ENCODE data around the gene GJC1. TPM values are rescaled to one million over a fixed set of nuclear protein-coding genes. Genes with fewer than 3 reads are reported as not detected.

Gene GJC1
- polyA plus RNA-seq, 1 of the 3 experiments (the other 2 are of a cell fraction), result 15.2 TPM

DNA sequence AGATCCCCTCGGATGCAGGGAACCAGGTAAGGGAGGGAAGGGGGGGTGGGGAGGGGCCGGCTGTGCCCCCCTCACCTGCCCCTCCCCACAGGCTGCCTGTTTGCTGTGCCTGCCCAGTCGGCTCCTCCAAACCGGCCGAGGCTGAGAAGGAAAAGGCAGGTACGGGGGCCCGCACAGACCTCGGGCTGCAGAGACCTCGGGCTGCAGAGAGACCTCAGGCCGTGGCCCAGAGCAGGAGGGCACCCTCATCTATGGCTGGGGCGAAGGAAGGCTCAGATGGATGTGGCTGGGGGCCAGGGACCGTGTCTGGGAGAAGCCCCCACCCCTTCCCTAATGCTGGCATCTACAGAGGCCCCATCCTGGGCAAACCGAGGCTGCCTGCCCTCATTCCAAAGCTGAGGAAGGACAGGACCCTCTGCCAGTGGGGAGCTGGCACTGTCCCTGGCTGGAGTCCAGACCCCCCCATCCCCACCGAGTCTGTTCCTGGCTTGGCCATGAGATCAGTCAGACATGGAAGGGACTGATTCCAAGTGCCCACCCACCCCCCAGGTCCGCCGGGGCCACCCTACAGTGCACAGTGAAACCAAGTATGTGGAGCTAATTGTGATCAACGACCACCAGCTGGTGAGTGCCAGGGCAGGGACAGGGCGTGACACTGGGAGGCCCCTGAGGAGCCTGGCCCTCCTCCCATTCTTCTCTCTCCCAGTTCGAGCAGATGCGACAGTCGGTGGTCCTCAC lies 57.6 kb downstream of the GJC1 start (continued):
- TF ChIP-seq, protein P1, sequence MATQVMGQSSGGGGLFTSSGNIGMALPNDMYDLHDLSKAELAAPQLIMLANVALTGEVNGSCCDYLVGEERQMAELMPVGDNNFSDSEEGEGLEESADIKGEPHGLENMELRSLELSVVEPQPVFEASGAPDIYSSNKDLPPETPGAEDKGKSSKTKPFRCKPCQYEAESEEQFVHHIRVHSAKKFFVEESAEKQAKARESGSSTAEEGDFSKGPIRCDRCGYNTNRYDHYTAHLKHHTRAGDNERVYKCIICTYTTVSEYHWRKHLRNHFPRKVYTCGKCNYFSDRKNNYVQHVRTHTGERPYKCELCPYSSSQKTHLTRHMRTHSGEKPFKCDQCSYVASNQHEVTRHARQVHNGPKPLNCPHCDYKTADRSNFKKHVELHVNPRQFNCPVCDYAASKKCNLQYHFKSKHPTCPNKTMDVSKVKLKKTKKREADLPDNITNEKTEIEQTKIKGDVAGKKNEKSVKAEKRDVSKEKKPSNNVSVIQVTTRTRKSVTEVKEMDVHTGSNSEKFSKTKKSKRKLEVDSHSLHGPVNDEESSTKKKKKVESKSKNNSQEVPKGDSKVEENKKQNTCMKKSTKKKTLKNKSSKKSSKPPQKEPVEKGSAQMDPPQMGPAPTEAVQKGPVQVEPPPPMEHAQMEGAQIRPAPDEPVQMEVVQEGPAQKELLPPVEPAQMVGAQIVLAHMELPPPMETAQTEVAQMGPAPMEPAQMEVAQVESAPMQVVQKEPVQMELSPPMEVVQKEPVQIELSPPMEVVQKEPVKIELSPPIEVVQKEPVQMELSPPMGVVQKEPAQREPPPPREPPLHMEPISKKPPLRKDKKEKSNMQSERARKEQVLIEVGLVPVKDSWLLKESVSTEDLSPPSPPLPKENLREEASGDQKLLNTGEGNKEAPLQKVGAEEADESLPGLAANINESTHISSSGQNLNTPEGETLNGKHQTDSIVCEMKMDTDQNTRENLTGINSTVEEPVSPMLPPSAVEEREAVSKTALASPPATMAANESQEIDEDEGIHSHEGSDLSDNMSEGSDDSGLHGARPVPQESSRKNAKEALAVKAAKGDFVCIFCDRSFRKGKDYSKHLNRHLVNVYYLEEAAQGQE (IDR thresholded peaks at IDR 0.05; ENCODE audit: low read depth, low read length), result no peak
- TF ChIP-seq NRF1 (IDR thresholded peaks at IDR 0.05; ENCODE audit: low read depth, low read length) (no peak), ELF1 (IDR thresholded peaks at IDR 0.05) (no peak), FOXJ3 (CRISPR knock-in tag; IDR thresholded peaks at IDR 0.05) (no peak)
- TF ChIP-seq, protein P2, sequence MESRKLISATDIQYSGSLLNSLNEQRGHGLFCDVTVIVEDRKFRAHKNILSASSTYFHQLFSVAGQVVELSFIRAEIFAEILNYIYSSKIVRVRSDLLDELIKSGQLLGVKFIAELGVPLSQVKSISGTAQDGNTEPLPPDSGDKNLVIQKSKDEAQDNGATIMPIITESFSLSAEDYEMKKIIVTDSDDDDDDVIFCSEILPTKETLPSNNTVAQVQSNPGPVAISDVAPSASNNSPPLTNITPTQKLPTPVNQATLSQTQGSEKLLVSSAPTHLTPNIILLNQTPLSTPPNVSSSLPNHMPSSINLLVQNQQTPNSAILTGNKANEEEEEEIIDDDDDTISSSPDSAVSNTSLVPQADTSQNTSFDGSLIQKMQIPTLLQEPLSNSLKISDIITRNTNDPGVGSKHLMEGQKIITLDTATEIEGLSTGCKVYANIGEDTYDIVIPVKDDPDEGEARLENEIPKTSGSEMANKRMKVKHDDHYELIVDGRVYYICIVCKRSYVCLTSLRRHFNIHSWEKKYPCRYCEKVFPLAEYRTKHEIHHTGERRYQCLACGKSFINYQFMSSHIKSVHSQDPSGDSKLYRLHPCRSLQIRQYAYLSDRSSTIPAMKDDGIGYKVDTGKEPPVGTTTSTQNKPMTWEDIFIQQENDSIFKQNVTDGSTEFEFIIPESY (IDR thresholded peaks at IDR 0.05; ENCODE audit: borderline replicate concordance, low read depth), result no peak

DNA sequence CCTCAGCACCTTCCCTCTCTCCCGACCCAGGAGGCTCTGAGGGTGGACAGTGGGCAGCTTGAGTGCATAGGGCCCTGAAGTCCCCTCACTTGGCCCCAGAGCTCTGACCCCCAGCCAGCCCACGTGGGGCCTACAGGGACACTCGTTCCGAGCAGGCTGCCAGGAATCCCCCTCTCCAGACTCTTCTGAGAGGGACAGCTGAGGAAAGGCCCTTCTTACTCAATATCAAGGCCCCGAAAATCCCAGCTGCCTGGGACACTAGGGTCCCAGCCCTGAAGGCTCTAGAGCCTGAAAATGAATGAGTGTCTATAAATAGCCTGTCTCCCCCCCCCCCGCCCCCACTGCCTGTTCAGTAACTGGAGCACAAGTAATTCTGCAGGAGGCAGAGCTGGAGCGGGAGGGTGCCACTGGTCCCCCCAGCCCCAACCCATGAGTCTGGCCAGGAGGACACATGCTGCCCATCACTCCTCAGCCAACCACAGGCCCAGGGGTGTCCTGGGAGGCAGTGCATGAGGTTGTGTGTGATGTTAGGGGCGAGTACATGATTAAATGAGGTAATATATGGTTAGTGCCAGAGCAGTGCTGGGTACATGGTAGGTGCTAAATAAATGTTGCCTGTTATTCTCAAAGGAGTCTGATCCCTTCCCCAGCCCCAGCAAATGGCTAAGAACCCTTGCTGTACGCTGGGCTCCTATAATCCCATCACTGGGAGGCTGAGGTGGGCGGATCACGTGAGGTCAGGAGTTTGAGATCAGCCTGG lies 59.7 kb downstream of the GJC1 start:
- Histone ChIP-seq H3K36me3 (replicated peaks in 1 of 2; ENCODE audit: control insufficient read depth in 1 of 2, insufficient read depth in 2 of 2, low read length in 1 of 2) (no peaks in the 10 kb centered on the region), H3K9me3 (no peaks in the 10 kb centered on the region), H3K4me1 (ENCODE audit: control insufficient read depth in 1 of 2, insufficient read depth in 2 of 2, low read depth in 1 of 2, low read length in 1 of 2) (peaks cover 0 to 24% of the 10 kb centered on the region in 2 experiments; a peak in 1 of 4 replicates), H3K4me3 (ENCODE audit: low read depth in 2 of 2, low read length in 1 of 2) (no peak overlapping the region), H3K4me2 (no peak overlapping the region), H3K9ac (no peak overlapping the region), H3K27ac (ENCODE audit: low read depth in 2 of 2, low read length in 1 of 2) (no peak overlapping the region), H2AFZ (ENCODE audit: low read depth) (no peak overlapping the region), H3K79me2 (ENCODE audit: insufficient read depth) (no peaks in the 10 kb centered on the region), H4K20me1 (ENCODE audit: insufficient read depth) (no peaks in the 10 kb centered on the region), H3K9me2 (no peaks in the 10 kb centered on the region), H3K27me3 (ENCODE audit: insufficient read depth) (no peaks in the 10 kb centered on the region), H3F3A (replicated peaks; ENCODE audit: insufficient read depth) (no peaks in the 10 kb centered on the region)
- DNase-seq, result no peak
- CTCF ChIA-PET, result interaction anchor here (2.1 to 17.7 kb wide), 5 partner anchors 8 to 108 kb away, joined by 8 to 420 read pairs (median 11); partner anchors contain the start of gene ADAM11
- WGBS (ENCODE audit: low lambda C conversion rate), result 84% methylated on average over 9 of the region's 11 CpGs
- POLR2A ChIA-PET, result no interaction called here
- TF ChIP-seq JUND (IDR thresholded peaks at IDR 0.05) (no peak), CHD2 (IDR thresholded peaks at IDR 0.05; ENCODE audit: low read length, partially characterized antibody) (no peak), POLR2AphosphoS5 (IDR thresholded peaks at IDR 0.05; ENCODE audit: low read depth, low read length) (no peak), EP300 (IDR thresholded peaks at IDR 0.05; ENCODE audit: borderline replicate concordance in 1 of 2, low read depth in 1 of 2, low read length in 1 of 2) (no peak), TCF12 (IDR thresholded peaks at IDR 0.05) (no peak), TAF1 (IDR thresholded peaks at IDR 0.05; ENCODE audit: borderline replicate concordance, low read depth, low read length) (no peak), FOXM1 (IDR thresholded peaks at IDR 0.05; ENCODE audit: low read depth) (no peak), RFX5 (IDR thresholded peaks at IDR 0.05; ENCODE audit: low read length) (no peak)
- TF ChIP-seq, protein P2 (IDR thresholded peaks at IDR 0.05; ENCODE audit: borderline replicate concordance, low read depth), result no peak
- TF ChIP-seq, protein P3, sequence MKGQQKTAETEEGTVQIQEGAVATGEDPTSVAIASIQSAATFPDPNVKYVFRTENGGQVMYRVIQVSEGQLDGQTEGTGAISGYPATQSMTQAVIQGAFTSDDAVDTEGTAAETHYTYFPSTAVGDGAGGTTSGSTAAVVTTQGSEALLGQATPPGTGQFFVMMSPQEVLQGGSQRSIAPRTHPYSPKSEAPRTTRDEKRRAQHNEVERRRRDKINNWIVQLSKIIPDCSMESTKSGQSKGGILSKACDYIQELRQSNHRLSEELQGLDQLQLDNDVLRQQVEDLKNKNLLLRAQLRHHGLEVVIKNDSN (IDR thresholded peaks at IDR 0.05; ENCODE audit: borderline replicate concordance, low read depth), result no peak
- TF ChIP-seq, protein P1 (IDR thresholded peaks at IDR 0.05; ENCODE audit: low read depth, low read length), result no peak
